Stimulated activated CD4-positive, alpha-beta T cell treated with anti-CD3 and anti-CD28 coated beads, Interleukin-4, amount 100 ng/mL, for 48 hours (primary cell): ENCODE data around the gene C6orf47.
"Not testable (repeated sequence)": the region's sequence is repeated elsewhere in the genome, so short reads cannot be mapped to it uniquely, and the experiment has no call there.

Source experiments
- DNase-seq, 2 donors: peaks; one replicate each; pipeline ENCODE4 v3.0.0-alpha.2; 2020; ENCODE audit warnings: low read depth in 2 of 2

C6orf47 gene

GRCh38 chr6:31660381-31661261, at the start of gene C6orf47:
Gene C6orf47 (minus strand): TSS chr6:31660778. CDS start chr6:31659947, 831 bp downstream.
- peak; percentile 54 to 78 for DNase-seq

DNA sequence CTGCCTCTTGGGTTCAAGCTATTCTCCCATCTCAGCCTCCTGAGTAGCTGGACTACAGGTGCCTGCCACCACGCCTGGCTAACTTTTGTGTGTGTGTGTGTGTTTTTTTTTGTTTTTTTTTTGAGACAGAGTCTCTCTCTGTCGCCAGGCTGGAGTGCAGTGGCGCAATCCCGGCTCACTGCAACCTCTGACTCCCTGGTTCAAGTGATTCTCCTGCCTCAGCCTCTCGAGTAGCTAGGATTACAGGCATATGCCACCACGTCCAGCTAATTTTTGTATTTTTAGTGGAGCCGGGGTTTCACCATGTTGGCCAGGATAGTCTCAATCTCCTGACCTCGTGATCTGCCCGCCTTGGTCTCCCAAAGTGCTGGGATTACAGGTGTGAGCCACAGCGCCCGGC, 48.6 kb upstream of the C6orf47 start:
- DNase-seq, result not testable (repeated sequence)

DNA sequence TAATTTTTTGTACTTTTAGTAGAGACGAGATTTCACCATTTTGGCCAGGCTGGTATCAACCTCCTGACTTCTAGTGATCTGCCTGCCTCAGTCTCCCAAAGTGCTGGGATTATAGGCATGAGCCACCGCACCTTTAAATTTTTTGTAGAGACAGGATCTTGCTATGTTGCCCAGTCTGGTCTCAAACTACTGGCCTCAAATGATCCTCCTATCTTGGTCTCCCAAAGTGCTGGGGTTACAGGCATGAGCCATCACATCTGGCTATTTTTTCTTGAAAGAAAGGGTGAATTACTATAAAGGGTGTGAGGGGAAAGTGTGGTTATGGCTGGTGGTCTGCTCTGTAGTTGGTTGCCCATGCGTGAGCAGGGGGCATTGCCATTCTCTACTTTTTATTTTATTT, 47.6 kb upstream of the C6orf47 start:
- DNase-seq, result no peak

GRCh38 chr6:31707701-31708100, 47.1 kb upstream of the C6orf47 start:
- DNase-seq, result no peak

DNA sequence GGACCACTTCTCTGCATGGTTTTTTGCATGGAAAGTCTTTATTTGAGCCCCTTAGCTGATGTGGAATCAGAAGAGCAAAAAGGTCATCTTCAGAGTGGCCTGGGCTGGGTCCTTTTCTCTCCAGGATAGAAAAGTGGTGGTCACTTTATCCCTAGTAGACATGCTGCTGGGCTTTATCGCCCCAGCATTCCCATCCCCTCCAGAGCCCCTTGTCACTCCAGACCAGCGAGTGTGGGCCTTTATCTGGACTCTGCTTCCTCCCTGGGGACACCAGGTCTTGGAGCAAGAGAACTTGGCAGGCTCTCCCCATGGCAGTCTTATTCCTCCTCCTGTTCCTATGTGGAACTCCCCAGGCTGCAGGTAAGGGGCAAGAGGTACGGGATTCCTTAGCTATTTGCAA, 46.0 kb upstream of the C6orf47 start, which contains the start of gene LY6G6F:
LY6G6F (plus strand) TSS at position 268 of the 400 bp plus-strand sequence; CDS start at position 309, 41 bp downstream.
- no peak for DNase-seq

DNA sequence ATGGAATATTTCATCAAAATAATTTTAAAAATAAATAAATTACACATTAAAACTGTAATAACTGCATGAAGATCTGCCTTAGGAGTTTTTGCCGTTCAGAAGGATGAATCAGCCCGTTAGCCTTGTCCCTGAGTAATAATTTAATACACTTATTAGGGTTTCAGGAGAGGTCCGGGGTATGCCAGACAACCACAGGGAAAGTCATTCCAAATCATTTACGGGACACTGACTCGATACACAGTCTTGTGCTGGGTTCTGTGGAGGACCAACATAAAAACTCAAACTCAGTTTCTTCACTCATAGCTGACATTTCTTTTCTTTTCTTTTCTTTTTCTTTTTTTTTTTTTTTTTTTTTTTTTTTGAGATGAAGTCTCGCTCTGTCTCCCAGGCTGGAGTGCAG, 45.4 kb upstream of the C6orf47 start:
- DNase-seq, result no peak

DNA sequence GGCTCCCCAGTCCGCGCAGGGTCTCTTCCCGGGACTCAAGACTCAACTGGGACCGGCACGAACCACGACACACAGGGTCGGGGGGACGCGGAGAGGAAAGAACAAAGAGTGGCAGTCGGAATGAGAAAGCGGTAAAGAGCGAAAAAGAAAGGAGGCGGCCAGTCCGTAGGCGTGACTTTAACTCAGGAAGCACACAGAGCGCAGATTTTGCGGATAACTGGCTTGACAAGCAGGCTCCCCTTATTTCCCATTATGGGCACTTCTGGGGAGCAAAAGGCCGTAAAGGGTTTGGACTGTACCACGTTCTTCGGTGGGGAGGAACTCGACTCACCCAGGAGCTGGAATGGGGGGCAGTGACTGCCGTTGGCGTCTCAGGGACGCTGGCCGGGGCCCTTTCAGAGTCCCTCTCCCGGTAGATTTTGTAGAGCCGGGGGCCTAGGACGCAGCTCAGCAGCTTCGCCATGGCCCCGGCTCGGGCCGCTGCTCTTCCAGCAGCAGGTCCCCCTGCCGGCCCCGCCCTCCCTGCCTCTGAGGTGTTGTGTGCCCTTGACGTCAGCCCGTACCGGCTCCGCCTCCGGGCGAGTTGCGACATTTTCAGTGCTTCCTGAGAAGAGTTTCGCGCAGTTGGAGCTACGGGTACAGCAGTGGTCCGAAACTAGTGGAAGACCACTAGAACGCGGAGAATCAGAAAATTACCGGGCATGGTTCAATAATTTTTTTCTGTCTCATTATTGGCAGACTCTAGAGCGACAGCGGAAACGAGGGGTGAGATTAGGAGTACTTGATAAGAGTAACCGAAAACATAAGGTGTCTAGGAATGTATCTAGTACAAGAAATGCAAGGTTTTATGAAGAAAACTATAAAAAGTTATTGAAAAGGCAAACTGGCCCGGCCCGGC, 42.5 kb upstream of the C6orf47 start, which contains the start of gene ABHD16A:
ABHD16A (minus strand) TSS at position 506 of the 898 bp plus-strand sequence; CDS start at position 463, 43 bp downstream.
- DNase-seq, result peak; percentile 94 to 96

GRCh38 chr6:31702405-31702818, 41.8 kb upstream of the C6orf47 start:
- peak in 1 of 2 donors; percentile 31 for DNase-seq

- DNase-seq, result no peak
Observed at GRCh38 chr6:31701666-31702404, 41.3 kb upstream of the C6orf47 start.

DNA sequence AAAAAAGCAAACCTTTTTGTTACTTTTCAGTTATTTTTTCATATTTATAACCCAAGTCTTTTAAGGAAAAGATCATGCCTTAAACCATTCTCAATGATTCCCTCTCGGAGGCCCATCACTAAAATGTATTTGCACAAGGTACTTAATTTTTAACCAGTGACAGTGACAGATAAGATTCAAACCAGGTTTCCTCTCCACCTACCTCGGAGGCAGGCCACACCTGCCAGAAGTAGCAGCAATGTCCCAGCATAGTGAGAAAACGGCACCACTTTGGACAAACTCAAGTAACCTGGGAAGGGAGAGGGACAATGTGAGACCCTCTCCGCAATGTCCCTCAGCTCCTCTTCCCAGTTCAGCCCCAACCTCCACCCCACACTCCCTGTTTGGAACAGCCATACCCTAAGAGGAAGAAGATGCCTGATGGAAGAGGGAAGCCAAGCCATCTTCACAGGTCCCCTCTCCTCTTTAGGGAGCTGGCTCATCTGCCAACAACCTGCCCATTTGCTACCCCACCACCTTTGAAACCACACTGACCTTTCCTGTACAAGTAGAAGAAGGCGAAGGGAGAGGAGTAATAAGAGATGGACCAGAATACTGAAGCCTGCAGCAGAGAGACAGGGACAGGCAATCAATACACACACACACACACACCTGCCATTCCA, 40.3 kb upstream of the C6orf47 start:
- no peak for DNase-seq

DNA sequence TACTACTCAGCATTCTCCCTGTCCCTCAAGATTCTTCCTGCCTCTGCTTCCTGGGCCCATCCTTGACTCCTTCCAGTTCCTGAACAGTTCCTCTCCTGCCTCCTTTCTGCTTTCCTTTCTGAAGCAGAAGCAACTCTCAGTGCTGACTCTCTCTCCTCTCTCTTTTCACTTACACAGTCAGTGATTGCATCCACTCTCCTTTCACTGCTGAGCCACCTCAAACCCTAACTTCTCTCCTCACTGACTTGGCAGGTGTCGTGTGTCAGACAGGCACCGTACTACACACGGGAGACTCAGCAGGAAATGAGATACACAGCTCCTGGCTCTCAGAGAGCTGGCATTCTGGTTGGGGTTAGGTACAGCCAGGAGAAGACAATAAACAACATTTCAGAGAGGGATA, 37.0 kb upstream of the C6orf47 start:
- DNase-seq, result no peak

DNA sequence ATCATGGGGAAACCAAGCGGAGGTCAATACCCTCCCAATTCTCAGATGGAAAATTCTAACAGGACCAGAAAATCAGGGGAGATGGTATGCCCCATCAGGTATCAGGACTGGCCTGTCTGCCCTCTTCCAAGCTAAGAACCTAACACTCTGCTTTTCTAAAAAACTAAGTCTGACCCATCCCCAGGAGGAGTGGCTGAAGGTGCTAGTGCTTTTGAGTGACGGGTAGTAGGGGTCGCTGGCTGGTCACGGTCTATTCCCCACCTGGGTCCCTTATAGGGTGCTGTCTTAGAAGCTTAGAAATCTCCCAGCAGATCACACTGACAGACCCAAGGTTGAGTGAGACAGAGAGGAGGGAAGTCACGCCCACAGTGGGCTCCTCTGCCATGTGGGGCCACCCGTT, 33.0 kb upstream of the C6orf47 start:
- DNase-seq, result no peak

GRCh38 chr6:31692886-31693285, 32.3 kb upstream of the C6orf47 start:
- no peak for DNase-seq

- no peak for DNase-seq
Observed at GRCh38 chr6:31692353-31692752, 31.8 kb upstream of the C6orf47 start.

DNA sequence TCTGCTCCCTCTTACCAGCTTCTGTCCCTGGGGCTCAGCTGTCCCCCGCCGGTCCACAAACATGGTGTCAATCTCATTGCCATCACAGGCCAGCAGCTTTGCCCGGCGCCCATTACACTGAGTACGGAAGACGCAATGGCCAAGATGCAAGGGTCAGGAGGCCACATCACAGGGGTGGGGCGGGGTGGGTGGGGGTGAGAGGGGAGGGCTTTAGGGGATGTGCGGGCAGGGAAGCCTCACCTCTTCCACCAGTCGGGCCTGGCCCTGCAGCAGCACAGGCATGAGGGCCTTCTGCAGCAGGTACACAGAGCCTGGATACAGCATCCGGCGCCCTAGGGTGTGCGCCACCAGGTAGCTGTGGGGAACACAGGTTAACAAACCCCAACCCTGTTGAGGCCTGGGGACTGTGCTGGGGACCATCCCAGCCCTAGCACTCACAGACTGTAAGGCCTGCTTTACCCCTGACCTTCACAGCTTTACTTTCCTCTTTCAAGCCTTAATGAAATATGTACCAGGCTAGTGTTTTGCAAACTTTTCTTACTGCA, 31.1 kb upstream of the C6orf47 start:
- no peak for DNase-seq

- DNase-seq, result no peak
Observed at GRCh38 chr6:31691078-31691463, 30.5 kb upstream of the C6orf47 start.

DNA sequence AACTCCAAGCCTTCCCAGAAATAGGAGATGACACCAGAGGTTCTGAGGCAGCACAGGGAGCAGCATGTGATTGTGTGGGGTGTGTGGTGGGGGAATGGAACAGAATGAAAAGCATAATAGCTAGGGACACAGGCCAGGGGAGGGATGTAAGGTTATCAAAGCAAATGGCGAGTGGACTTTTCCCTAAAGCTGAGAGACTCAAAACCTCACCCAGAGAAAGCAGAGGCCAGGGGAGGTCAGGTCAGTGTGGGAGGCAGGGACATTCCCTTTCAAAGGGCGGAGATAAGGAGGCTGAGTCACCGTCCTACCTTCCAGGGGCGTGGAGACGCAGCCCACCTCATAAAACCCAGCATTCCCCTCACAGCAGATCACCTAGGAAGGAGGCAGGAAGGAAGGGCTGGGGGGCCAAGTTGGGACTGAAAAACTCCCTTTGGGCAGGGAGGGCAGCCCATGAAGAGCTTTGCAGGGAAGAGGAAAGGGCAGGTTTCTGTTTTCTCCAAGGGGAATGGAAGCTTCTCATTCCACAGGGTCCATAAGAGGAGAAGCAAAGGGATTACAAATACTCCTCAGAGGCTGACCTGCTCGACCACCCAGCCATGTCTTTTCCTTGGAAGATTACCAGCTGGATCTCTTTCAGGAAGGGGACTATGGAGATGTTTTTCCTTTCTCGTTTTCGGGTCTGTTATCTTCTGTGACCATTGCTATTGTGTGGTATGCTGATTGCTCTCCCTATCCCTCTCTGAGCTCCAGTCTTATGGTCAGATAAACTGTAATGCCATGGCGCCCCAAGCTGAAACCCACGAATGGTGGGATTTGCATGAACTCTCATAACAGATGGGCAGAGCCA, 29.9 kb upstream of the C6orf47 start:
- DNase-seq, result no peak

DNA sequence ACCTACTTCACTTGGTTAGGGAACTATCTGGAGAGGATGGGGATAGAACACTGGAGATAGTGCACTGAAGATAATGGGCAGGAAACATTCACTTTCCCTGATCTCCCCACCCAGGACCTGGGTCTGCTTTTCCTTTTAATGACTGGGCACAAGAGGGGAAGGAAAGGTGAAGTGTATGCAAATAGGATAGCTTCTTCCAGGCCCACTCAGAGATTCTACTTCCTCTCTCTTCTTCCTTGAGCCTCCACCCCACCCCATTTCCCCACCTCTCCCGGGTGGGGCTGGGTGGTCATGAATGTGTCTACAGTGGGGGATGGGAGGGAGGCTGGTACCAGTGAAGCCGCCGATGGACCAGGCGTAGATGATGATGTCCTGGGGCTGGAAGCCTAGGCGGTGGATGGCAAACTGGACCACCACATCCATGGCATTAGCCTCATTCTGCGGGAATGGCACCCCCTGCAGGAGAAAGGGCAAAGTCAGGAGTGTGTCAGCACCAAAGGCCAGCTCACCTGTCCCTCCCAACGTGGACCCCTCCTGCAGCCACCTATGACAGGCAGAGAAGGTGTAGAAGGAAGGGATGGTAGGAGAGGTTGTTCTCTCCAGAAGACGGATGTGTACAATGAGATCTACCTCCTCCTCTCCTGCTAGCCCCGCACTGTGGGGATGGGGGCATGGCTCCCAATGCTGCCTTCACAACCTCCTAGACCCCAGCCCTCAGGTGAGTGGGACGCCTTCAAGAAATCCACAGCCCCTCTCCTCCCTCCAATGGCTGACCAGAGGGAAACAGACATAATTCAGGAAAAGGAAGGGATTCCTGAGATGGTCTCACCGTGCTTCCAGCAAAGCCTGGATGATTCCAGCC, 28.9 kb upstream of the C6orf47 start:
- DNase-seq, result no peak
